IPS DF 4.7 (cell line): ENCODE data around the gene OR9I1.

Source experiments
- DNase-seq: peaks from one replicate; pipeline ENCODE4 v3.0.0-alpha.2; 2013; ENCODE audit warnings: low spot score; ENCODE audit errors: extremely low read depth

The OR9I1 gene, protein sequence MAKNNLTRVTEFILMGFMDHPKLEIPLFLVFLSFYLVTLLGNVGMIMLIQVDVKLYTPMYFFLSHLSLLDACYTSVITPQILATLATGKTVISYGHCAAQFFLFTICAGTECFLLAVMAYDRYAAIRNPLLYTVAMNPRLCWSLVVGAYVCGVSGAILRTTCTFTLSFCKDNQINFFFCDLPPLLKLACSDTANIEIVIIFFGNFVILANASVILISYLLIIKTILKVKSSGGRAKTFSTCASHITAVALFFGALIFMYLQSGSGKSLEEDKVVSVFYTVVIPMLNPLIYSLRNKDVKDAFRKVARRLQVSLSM

DNA sequence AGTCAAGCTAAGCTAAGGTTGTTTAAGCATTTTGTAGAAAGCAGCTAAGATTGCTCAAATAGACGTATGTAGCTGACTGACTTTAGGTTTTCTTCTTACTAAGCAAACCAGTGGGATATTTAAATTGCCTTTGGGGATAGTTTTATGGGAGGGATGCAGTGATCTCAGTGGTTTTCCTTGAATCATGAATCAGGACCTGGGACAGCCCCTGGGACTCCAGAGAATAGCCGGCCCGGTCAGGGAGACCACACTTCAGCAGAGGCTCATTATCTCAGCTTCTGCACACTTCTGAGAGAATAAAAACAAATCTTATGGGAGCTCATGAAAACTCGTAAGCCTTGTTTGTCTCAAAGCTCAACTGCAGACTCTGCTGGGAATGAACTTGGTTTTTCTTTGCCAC is at the start of gene OR9I1:
OR9I1 (minus strand) TSS at position 62 of the 400 bp plus-strand sequence. CDS start 6,086 bp downstream, outside the sequence.
- no peak for DNase-seq

DNA sequence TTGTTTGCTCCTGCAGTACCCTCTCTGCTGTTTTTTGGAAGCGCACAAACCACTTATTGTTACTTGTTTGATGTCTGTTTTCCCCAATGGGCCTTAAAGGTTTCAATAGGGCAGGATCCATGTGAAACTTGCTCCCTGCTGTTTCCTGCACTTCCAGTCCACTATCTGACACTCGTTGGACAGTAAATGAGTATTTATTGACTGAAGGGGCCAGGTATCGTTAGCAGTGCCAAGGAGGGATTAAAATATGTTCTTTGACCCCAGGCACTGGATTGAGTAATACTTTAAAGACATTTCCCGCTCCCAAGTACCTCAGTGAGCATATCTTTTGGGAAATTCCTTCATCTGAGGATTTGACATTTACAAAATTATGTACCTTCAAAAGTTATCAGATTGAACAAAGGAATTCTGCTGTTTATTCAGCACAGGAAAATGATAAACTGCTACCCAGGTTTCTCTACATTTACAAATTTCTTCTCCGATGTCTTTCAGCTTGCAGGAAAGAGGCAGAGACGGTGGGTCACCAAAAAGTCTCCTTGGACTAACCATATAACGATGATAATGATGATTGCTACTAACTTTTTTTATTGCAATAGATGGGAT is 40.3 kb upstream of the OR9I1 start:
- no peak for DNase-seq

DNA sequence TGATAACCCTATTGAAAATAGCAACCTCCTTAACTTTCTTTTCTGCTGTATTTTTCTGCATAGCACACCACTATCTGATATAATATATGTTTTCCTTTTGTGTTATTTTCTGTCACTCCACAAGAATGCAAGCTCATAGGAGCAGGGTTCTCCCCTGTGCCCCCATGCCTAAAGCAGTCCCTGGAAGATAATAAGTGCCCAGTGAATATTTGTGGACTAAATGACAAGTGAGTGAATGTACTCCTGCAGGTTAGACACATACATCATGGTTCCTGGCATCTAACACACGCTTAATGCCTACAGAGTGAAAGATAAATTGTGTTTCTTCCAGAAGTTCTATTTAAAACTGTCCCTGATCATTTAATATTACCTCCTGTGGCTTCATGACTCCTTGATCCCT is 39.7 kb upstream of the OR9I1 start:
- no peak for DNase-seq

DNA sequence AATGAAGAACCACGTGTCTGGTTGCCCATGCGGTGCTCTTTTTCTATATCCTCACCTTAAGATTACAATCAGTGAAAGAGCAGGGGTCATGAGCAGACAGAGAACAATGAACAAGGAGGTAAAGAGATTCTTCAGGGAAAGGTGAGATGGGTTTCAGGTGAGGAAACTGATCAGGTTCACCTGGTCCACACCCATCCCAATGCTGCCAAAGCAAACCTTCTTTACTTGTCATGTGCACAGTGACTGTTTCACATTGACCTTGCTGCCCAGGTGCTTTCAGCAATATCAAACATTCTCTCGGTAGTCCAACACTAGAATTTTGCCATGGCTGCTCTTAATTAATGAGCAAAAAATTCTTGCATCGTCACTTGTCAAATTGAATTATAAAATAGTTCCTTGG is 39.1 kb upstream of the OR9I1 start:
- no peak for DNase-seq

DNA sequence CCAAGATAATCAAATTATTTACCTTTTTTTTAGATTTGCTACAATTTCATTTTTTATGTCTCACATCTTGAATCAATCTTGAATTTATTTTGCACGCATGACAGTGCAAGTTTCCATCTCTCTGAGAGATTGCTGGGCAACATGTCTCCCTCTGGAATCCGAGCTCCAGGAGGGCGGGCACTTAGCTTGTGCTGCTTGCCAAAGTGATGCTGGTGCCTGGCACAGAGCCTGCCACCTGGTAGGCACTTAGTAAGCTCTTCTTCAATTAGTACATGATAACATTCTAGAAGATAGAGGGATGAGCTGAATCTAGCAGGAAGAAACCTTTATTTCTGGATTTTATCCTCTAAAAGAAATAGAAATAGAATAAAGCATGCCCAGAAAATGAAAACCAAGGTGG is 27.5 kb upstream of the OR9I1 start:
- DNase-seq = no peak

DNA sequence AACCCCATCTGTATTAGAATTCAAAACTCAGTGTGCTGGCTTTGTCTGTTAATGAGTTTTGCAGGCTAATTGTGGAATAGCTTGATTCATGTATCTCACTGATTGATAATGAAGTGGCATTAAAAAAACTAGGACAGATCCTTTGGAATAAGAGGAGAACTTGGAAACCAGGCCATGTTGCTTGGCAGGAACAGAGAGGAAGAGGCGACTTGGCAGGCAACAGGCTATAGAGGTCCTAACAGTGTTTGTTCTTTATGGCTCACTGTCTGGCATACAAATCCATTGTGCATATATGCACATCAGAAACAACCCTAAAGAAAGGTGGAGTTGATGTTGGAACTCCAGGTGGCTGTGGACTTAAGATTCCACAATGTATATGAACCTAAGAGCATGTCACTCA is 17.4 kb upstream of the OR9I1 start:
- no peak for DNase-seq

DNA sequence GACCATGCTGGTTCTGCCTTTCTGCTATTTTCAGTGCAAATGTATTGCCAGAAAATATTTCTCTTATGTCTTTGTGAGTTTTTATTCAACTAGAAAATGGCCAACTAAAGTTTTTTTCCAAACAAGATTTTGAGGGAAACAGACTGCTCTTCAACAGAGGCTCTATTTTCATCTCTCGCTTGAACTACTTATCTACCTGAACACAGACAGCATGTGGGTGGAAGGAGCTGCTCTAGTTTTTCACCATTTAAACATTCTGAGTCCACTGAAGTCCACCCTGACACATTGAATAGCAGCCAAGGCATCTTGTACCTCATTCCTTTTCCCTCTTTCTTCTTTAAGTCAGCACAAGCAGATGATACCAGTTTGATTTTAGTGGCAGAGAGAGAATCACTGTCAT is 9.8 kb upstream of the OR9I1 start:
- DNase-seq = no peak

DNA sequence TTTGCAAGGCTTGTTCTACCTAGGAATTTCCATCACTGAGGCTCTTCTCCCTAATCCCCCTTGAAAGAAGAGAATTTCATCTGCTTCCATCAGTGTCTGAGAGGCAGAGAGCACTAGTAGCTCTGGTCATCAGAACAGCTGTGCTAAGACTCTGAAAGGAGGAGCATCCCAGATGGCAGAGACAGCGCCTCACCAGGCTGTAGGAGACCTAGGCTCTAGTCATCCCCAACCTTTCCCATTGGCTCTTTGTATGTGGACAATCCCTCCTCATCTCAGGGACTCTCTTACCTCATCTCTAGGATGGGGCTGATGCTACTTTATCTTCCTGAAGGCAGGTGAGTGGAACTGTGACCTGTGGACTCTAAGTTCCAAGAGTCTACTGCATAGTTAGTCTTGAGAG is 8.8 kb upstream of the OR9I1 start:
- DNase-seq = no peak

DNA sequence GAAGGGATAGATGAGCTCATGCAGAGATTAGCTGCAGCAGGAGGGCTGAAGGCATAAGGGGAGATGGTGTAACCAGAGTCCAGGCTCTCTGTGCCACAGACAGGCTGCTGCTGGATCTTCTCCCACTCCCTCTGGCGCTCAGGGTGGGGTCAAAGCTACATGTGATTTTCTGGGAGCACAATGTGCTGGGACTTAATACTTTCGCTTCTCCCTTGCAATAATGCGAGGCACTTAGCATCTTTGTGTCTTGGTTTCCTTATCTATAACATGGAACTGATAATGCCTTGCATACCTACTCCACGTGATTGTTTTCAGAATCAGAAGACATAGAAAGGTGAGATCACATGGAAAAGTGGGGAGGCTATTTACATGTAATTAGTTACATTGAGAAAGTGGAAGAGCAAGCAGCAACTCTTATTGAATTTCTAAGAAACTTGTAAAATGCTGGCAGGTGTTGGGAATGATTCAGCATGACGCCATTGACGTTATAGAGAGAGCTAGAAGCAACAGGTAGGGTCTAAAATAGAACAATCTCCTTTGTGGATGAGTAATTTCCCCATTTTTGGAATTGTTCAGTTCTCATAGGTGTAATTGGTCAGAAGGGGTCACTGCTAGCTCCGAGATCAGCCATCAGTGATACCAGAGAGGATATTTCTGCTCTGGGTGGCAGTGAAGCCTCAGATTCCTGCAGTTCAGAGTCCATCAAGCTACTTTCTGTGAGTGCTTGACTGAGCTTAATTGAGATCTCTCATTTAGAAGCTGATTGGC is 8.2 kb upstream of the OR9I1 start:
- no peak for DNase-seq

DNA sequence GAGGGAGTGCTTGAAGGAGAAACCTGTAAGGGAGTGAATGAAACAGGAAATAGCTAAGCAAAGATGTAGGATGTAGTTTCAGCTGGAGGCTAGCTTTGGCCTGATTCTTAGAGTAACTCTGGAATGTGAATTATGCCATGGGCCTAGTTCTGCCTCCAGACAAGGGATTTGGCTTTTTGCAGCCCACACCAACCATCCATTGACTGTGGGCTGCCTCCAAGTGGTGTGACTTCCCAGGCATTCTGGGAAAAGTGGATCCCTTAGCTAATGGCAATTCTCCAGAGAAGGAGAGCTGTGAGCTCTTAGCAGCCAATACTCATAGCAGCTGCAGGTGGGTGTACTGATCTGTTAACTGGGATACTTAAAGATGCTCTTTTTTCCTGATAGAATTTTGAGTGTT is 2.0 kb upstream of the OR9I1 start:
- no peak for DNase-seq

DNA sequence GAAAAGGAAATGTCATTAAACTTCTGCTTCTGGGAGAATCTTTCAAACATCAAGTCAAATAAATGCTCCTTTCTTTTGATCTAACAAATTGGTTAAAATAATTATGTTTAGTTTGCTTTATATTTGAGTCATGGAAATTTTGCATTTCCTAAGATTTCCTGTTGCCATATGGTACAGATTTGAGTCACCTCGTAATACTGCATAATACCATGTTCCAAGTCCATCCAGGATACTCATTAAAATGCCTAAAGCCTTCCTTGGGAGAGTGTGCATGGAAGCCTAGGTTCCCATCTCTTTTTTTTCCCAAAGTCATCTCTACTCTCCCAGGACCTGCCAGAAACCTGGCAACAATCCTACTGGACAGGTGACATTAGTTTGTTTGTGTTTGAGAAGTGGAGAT is 4.2 kb downstream of the OR9I1 start:
- no peak for DNase-seq

DNA sequence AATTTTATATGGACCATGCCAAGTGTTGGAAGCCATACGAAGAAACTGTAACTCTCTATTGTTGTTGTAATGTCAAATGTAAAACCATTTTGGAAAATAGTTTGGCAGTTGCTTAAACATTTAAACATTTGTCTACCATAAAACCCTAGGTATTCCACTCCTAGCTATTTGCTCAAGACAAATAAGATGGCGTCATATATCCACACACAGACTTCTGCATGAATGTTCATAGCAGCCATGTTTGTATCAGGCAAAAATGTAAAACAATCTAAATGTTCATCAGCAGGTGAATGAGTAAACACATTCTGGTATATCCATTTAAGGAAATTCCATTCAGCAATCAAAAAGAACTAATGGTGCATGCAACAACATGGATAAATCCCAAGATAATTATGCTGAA is 27.9 kb downstream of the OR9I1 start:
- DNase-seq = no peak

DNA sequence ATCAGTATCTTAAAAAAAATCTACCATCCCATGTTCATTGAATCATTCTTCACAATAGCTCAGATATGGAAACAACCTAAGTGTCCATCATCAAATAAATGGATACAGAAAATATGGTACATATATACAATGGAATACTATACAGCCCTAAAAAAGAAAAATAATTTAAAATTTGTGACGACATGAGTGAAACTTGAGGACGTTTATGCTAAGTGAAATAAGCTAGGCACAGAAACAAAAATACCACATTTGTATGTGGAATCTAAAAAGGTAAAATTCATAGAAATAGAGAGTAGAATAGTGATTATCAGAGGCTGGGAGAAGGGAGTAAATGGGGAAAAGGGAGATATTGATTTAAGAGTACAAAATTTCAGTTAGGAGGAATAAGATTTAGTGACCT is 38.8 kb downstream of the OR9I1 start:
- no peak for DNase-seq

DNA sequence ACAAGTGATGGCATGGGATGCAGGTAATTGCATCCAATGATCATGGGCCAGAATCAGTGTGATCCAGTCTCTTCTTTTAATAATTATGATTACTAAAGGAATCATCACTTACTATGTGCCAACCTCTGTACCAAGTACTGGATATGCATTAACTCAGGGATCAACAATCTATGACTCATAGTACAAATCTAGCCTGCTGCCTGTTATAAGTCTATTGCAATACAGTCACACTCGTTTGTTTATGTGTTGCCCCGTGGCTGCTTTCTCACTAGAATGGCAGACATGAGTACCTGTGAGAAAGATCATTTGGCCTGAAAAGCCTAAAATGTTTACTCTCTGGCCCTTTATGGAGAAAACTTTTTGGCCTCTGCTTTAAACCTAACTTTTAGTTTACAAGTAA is 49.5 kb downstream of the OR9I1 start:
- no peak for DNase-seq

DNA sequence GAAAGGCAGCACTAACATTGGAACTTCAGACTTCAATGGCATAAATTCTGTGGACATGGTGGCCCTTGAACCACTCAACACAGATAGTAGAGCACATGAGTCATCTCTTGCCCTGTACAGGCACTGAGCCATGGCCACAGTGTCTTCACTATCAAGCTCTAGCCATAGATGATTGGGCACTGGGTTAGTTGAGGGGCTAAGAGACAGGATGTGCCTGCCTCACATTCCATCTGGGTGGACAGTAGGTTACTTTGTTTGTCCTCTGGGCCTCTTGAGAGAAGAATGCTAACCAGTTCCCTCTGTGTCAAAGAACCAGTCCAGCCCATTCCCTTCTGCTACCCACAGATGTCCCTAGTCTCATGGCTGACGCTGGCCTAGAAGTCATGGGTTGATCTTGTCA is 54.7 kb downstream of the OR9I1 start:
- DNase-seq = no peak

DNA sequence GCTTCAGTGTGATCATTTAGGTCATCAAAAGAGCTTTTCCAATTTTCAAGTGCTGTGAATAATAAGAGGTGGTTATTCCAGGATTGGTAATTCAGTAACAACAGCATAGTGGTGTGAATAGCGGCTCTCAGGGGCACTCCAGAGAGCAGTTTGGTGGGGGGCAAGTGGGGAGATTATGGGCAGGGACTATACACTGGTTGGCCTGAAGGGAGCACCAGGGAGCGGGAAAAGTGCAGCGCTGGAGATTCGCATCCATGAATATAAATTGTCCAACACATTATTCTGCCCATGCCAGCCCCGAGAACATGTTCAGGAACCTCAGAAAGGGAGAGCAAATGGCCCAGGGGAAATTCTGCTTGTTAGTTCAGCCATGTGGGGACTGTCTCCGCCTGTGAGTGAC is 56.7 kb downstream of the OR9I1 start:
- DNase-seq = no peak

DNA sequence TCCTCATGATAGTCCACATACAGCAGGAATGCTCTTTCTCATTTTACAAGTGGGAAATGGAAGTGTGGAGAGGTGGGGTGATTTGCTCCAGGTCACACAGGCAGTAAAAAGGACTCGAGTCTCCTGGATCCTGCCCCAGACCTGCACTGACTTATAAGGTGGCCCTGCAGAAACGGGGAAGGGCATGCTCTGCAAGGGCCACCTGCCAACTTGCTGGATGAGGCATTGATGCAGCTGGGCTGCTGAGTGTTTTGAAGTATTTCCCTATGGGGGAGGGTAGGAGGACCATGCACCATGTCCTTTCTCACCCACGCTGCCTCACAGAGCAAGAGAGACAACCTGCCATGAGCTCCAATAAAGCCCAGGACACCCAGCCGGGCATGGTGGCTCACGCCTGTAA is 57.6 kb downstream of the OR9I1 start:
- DNase-seq = no peak
